Activated CD4-positive, alpha-beta T cell treated with anti-CD3 and anti-CD28 coated beads, Interleukin-2, amount 10 ng/mL, durations not matched to agents 7 days and 5 days (primary cell): Measurements from ENCODE around the gene ICAM3. TPM values are rescaled to one million over a fixed set of nuclear protein-coding genes. Genes with fewer than 3 reads are reported as not detected.
"Not testable (repeated sequence)": the region's sequence is repeated elsewhere in the genome, so short reads cannot be mapped to it uniquely, and the experiment has no call there.

Experiments
- CTCF ChIA-PET: fragments of 350-600 bp; sonication (Branson Sonifier 250); formaldehyde crosslinking; loops from one replicate; lab custom pipeline; 2021; ENCODE audit warnings: antibody characterized with exemption; lab: Charles Lee
- POLR2A ChIA-PET: fragments of 350-600 bp; sonication (Branson Sonifier 250); formaldehyde crosslinking; loops from one replicate; lab custom pipeline; 2021; ENCODE audit warnings: antibody characterized with exemption; lab: Charles Lee
- DNase-seq: peaks from one replicate; pipeline ENCODE4 v3.0.0-alpha.2; 2020
- H3K27ac Mint-ChIP-seq: one replicate; pipeline ENCODE4 v1.8.0; 2021; ENCODE audit warnings: mild to moderate bottlenecking, moderate library complexity, mixed read lengths
- H3K27me3 Mint-ChIP-seq: one replicate; pipeline ENCODE4 v1.8.0; 2021; ENCODE audit warnings: mixed read lengths
- H3K36me3 Mint-ChIP-seq: one replicate; pipeline ENCODE4 v1.8.0; 2021; ENCODE audit warnings: low read depth, mixed read lengths
- H3K4me1 Mint-ChIP-seq: one replicate; pipeline ENCODE4 v1.8.0; 2021; ENCODE audit warnings: mixed read lengths
- H3K4me3 Mint-ChIP-seq: one replicate; pipeline ENCODE4 v1.8.0; 2021; ENCODE audit warnings: mild to moderate bottlenecking, moderate library complexity, mixed read lengths
- H3K9me3 Mint-ChIP-seq: one replicate; pipeline ENCODE4 v1.8.0; 2021; ENCODE audit warnings: mixed read lengths
- total RNA-seq, 2 experiments: library from RNA; stranded (reverse); gene quantifications; one replicate each; pipeline ENCODE4 v1.2.3, GENCODE V29; 2021

Gene ICAM3
- total RNA-seq, 2 experiments from 2014 or later: 230 to 233 TPM

- ChIA-PET CTCF (interaction anchor here (0.6 to 2.3 kb wide), 7 partner anchors 12 to 540 kb away, joined by 3 to 6 read pairs (median 3); partner anchors contain the start of gene ICAM1), POLR2A (interaction anchor here (0.6 kb wide), 1 partner anchor 9 kb away, joined by 6 read pairs; no protein-coding TSS in a partner anchor)
- peaks cover 52% of the 10 kb centered on the region for H3K36me3 Mint-ChIP-seq
- not testable (repeated sequence) for H3K9me3 Mint-ChIP-seq, H3K27me3 Mint-ChIP-seq, H3K4me1 Mint-ChIP-seq, H3K4me3 Mint-ChIP-seq, H3K27ac Mint-ChIP-seq, DNase-seq
Observed at GRCh38 chr19:10366950-10367512, 27.6 kb upstream of the ICAM3 start.

DNA sequence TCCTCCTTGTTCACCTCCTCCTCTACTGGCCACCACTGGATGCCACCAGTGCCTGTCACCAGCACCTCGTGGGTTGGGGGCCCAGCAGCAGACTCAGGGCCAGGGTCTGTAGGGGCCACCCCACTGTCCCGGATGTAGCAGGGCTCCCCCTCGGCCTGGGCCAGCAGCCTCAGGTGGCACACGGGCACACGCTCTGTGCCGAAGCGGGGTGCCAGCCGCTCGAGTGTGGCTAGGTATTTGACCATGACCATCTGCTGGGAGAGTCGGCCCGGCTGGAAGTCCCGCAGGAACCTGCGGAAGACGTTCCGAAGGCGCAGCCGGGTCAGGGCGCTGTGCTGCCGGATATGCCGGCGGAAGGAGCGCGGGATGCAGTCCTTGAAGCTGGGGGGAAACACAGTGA lies 26.1 kb upstream of the ICAM3 start:
- ChIA-PET CTCF (interaction anchor here (0.8 kb wide), 1 partner anchor 23 kb away, joined by 3 read pairs; no protein-coding TSS in a partner anchor), POLR2A (no interaction called here)
- Mint-ChIP-seq H3K27me3 (no peaks in the 10 kb centered on the region), H3K36me3 (peaks cover 55% of the 10 kb centered on the region), H3K4me1 (no peaks in the 10 kb centered on the region), H3K4me3 (no peak overlapping the region), H3K27ac (no peak overlapping the region), H3K9me3 (no peaks in the 10 kb centered on the region)
- DNase-seq: no peak

DNA sequence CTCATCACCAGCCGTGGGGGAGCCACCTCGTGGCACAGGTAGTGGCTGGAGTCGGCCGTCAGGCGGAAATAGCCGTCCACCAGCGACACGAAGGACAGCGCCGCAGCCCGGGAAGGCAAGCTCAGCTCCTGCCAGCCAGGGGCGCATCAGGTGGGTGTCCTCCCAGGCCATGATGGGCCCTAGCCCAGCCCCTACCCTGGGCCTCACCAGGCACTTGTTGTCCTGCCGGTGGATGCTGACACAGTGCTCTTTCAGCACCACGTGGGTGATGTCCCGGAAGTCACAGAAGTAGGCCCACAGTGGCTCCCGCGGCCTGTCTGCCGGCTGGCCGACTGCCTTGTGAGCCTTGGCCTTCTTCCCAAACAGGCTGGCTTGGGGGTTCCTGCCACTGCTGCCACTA lies 25.2 kb upstream of the ICAM3 start:
- no peaks in the 10 kb centered on the region for H3K27me3 Mint-ChIP-seq
- H3K27ac Mint-ChIP-seq: no peak overlapping the region
- no peaks in the 10 kb centered on the region for H3K9me3 Mint-ChIP-seq
- DNase-seq: no peak
- peaks cover 54% of the 10 kb centered on the region for H3K36me3 Mint-ChIP-seq
- no peaks in the 10 kb centered on the region for H3K4me1 Mint-ChIP-seq
- H3K4me3 Mint-ChIP-seq: no peak overlapping the region
- ChIA-PET POLR2A (no interaction called here), CTCF (no interaction called here)

DNA sequence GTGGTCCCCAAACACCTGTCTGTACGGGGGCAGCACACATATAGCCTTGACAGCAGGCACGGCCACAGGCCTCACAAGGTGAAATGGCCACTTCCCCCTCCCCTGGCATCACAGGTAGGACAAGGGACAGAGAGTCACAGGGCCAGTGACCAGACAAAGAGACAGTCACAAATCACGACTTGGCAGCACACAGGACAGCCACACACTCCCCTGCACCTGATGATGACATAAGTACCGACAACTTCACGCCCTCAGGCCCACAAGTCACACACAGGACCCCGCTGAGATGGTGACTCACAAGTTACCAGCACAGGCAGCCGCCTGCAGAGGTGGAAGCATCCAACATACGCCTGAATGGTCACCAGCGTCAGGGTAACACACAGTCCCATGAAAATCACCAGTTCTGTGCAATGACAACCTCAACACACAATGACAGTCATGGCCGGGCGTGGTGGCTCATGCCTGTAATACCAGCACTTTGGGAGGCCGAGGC lies 24.4 kb upstream of the ICAM3 start:
- no peak for DNase-seq
- Mint-ChIP-seq H3K4me3 (no peak overlapping the region), H3K27me3 (no peaks in the 10 kb centered on the region), H3K36me3 (peaks cover 53% of the 10 kb centered on the region), H3K9me3 (no peaks in the 10 kb centered on the region), H3K27ac (peak overlapping the region; percentile 31), H3K4me1 (no peaks in the 10 kb centered on the region)
- POLR2A ChIA-PET: no interaction called here
- CTCF ChIA-PET: no interaction called here

DNA sequence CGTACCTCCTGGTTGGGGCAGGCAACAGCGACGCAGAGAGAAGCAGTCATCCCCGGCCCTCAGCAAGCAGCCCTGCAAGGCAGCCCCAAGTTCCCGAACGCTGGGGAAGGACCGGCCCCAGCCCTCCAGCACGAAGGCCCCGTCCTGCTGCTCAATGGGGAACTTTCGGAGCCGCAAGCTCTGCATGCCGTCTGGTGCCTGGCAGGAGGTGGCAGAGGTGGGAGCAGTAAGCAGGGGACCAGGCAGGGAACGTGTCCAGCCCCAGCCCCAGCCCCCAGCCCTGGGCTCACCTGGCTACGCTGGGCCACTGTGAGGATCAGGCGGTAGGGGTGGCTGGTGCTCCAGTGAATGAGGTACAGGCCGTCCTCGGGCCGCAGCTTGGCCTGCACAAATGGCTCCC lies 22.8 kb upstream of the ICAM3 start:
- Mint-ChIP-seq H3K4me3 (no peak overlapping the region), H3K4me1 (no peaks in the 10 kb centered on the region)

DNA sequence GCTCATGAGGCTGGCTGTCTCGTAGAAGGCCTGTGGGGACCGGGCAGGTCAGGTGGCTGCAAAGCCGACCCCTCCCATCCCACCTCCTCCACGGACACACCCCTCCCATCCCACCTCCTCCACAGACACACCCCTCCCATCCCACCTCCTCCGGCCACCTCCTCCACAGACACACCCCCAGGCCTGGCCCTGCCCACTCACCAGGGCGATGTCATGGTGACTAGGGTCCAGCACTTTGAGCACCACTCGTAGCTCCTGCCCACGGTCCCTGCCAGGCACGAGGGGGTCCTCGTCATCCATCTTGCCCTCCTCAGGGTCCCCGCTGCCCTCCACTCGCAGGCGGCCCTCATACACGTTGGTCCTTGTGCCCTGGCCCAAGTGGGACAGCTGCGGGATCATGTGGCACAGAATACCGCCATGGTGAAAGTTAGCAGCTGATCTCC lies 22.2 kb upstream of the ICAM3 start:
- no peak for DNase-seq
- H3K36me3 Mint-ChIP-seq: peaks cover 36% of the 10 kb centered on the region
- H3K27me3 Mint-ChIP-seq: no peaks in the 10 kb centered on the region
- no peak overlapping the region for H3K4me3 Mint-ChIP-seq
- no peaks in the 10 kb centered on the region for H3K9me3 Mint-ChIP-seq
- H3K27ac Mint-ChIP-seq: no peak overlapping the region
- H3K4me1 Mint-ChIP-seq: no peaks in the 10 kb centered on the region
- ChIA-PET CTCF (no interaction called here), POLR2A (no interaction called here)

More for the DNA sequence above, 22.8 kb upstream of the ICAM3 start:
- Mint-ChIP-seq H3K27ac (no peak overlapping the region), H3K36me3 (peaks cover 43% of the 10 kb centered on the region), H3K27me3 (no peaks in the 10 kb centered on the region), H3K9me3 (no peaks in the 10 kb centered on the region)
- no peak for DNase-seq
- POLR2A ChIA-PET: no interaction called here
- CTCF ChIA-PET: no interaction called here

DNA sequence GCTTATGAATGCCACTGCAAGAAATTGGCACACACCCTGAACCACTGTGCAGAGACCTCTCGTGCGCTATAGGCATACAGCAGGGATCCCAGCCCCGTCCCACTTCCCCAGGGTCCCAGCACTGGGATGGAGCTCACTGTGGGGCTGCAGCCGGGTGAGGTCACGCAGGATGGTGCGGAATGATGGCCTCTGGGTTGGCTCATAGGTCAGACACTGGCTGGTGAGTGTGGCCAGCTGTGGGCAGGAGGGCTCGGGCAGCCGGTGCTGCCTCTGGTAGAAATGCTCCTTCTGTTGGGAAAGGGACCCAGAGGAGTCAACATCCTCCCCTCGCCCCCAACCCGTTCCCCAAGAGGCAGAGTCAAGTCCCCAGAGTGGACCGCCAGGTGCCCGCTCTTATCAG lies 17.0 kb upstream of the ICAM3 start:
- Mint-ChIP-seq H3K27ac (no peak overlapping the region), H3K36me3 (peaks cover 43% of the 10 kb centered on the region), H3K4me3 (no peak overlapping the region), H3K4me1 (no peaks in the 10 kb centered on the region), H3K9me3 (no peaks in the 10 kb centered on the region), H3K27me3 (no peaks in the 10 kb centered on the region)
- ChIA-PET CTCF (interaction anchor here (0.7 kb wide), 1 partner anchor 19 kb away, joined by 3 read pairs; no protein-coding TSS in a partner anchor), POLR2A (no interaction called here)
- DNase-seq: no peak

DNA sequence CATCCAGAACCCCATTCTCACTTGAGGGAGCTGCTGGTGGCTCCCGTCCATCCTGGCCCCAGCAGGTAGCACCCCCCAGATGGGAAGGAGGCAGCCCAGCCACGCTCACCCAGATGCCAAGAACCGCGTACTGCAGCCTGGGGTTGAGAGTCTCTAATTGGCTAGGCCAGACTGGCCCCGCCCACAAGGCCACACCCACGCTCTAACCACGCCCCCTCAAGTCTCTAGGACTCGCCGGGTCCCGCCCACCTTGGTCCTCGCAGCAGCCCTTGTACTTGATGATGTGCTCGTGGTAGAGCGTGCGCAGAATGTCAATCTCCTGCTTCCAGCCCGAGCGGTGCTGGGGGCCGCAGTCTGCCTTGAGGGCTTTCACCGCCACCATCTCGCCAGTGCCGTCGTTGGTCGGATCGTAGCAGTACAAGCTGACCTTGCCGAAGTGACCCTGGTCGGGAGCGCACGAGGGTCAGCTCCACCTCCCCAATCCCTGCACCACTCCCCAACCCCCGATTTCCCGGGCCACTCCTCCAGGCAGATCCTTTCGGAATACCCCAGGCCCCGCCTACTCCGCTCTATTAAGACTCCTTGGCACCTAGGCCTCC lies 14.5 kb upstream of the ICAM3 start:
- no peaks in the 10 kb centered on the region for H3K27me3 Mint-ChIP-seq
- no peaks in the 10 kb centered on the region for H3K4me1 Mint-ChIP-seq
- peak overlapping the region; percentile 25 for H3K27ac Mint-ChIP-seq
- DNase-seq: peak; percentile 41
- H3K4me3 Mint-ChIP-seq: no peak overlapping the region
- peaks cover 39% of the 10 kb centered on the region for H3K36me3 Mint-ChIP-seq
- no peaks in the 10 kb centered on the region for H3K9me3 Mint-ChIP-seq
- ChIA-PET POLR2A (no interaction called here), CTCF (interaction anchor here (1.0 kb wide), 1 partner anchor 11 kb away, joined by 3 read pairs; no protein-coding TSS in a partner anchor)

DNA sequence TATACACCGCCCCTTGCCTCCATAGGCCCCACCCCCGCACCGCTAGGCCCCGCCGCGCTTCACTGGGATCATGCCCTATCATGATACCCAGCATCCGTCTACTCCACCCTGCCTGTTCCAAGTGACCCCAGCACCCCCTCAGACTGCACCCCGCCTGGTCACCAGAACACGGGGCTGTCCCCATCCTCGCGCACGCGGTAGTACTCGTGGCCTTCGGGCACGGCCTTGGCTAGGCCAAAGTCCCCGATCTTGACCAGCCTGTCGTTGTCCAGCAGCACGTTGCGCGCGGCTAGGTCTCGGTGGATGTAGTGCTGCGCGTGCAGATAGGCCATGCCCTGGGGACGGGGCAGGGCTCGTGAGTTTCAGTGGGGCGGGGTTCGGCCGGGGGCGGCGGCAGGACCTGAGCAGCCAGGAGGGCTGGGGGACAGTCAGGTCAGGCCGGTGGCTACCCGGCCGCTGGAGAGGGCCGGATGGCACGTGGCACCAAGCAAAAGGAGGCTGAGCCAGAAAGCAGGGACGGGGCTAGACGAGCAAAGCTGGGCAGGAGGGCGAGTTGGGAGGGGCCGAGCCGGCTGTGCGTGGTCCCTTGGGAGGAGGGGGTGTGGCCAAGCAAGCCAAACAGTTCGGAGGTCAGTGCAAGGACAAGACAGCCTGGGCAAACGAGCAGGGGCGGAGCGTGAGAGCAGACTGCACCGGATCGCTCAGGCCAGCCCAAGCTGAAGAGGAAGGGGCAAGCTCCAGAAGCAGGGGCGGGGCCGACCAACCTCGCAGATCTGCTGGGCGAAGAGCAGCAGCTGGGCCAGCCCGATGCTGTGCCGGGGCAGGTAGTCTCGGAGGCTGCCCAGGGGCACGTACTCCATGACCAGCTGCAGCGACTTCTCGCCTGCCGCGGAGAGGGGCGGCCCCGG lies 13.6 kb upstream of the ICAM3 start:
- Mint-ChIP-seq H3K9me3 (no peaks in the 10 kb centered on the region), H3K36me3 (peaks cover 43% of the 10 kb centered on the region), H3K4me1 (no peaks in the 10 kb centered on the region), H3K4me3 (no peak overlapping the region), H3K27me3 (no peaks in the 10 kb centered on the region), H3K27ac (no peak overlapping the region)
- ChIA-PET CTCF (interaction anchor here (1.0 kb wide), 1 partner anchor 10 kb away, joined by 3 read pairs; no protein-coding TSS in a partner anchor), POLR2A (no interaction called here)
- DNase-seq: no peak

- no peak for DNase-seq
- H3K9me3 Mint-ChIP-seq: no peaks in the 10 kb centered on the region
- ChIA-PET POLR2A (no interaction called here), CTCF (no interaction called here)
- peaks cover 16% of the 10 kb centered on the region for H3K36me3 Mint-ChIP-seq
- no peak overlapping the region for H3K4me3 Mint-ChIP-seq
- no peak overlapping the region for H3K27ac Mint-ChIP-seq
- H3K27me3 Mint-ChIP-seq: no peaks in the 10 kb centered on the region
- H3K4me1 Mint-ChIP-seq: no peaks in the 10 kb centered on the region
Observed at GRCh38 chr19:10346509-10346908, 7.1 kb upstream of the ICAM3 start.

GRCh38 chr19:10344780-10345179 lies 5.4 kb upstream of the ICAM3 start:
- Mint-ChIP-seq H3K27ac (no peak overlapping the region), H3K9me3 (no peaks in the 10 kb centered on the region), H3K4me1 (peaks cover 8% of the 10 kb centered on the region), H3K27me3 (no peaks in the 10 kb centered on the region), H3K36me3 (peaks cover 5% of the 10 kb centered on the region), H3K4me3 (no peak overlapping the region)
- no peak for DNase-seq
- POLR2A ChIA-PET: no interaction called here
- CTCF ChIA-PET: interaction anchor here (0.6 to 1.6 kb wide), 6 partner anchors 11 to 75 kb away, joined by 3 to 8 read pairs (median 4); partner anchors contain the start of gene RAVER1

- no peaks in the 10 kb centered on the region for H3K27me3 Mint-ChIP-seq
- no peak overlapping the region for H3K4me3 Mint-ChIP-seq
- no peaks in the 10 kb centered on the region for H3K9me3 Mint-ChIP-seq
- no peak for DNase-seq
- peaks cover 10% of the 10 kb centered on the region for H3K36me3 Mint-ChIP-seq
- ChIA-PET CTCF (interaction anchor here (0.8 to 1.6 kb wide), 5 partner anchors 10 to 85 kb away, joined by 3 to 5 read pairs (median 3); partner anchors contain the start of gene RAVER1), POLR2A (no interaction called here)
- H3K27ac Mint-ChIP-seq: no peak overlapping the region
- H3K4me1 Mint-ChIP-seq: peaks cover 21% of the 10 kb centered on the region
Observed at GRCh38 chr19:10343495-10343894, 4.1 kb upstream of the ICAM3 start.
